Karpas-422 (cell line): ENCODE measurements around the gene ZNF280A. TPM values are rescaled to one million over a fixed set of nuclear protein-coding genes. Genes with fewer than 3 reads are reported as not detected.
A peak's percentile ranks its signal among the peaks of the same experiment; 100 is the strongest.

Source experiments
- DNase-seq: peaks from one replicate; pipeline ENCODE4 v3.0.0-alpha.2; 2015
- H2AFZ ChIP-seq: fragments of 200-600 bp; sonication (generic); 2 replicates; pipeline ENCODE4 v1.6.1; 2014; ENCODE audit warnings: antibody characterized with exemption, low read length, mixed read lengths
- H3K27ac ChIP-seq: fragments of 200-600 bp; sonication (generic); 2 replicates; pipeline ENCODE4 v1.5.1; 2014; ENCODE audit warnings: mild to moderate bottlenecking, low read length, moderate library complexity
- H3K27me3 ChIP-seq: fragments of 200-600 bp; sonication (generic); 2 replicates; pipeline ENCODE4 v1.6.1; 2014; ENCODE audit warnings: low read length, mixed read lengths
- H3K36me3 ChIP-seq: fragments of 200-600 bp; sonication (generic); 2 replicates; pipeline ENCODE4 v1.6.1; 2014; ENCODE audit warnings: low read length, mixed read lengths; ENCODE audit not compliant: insufficient read depth
- H3K4me1 ChIP-seq: fragments of 200-600 bp; sonication (generic); 2 replicates; pipeline ENCODE4 v1.6.1; 2014; ENCODE audit warnings: mild to moderate bottlenecking, low read length, mixed read lengths
- H3K4me2 ChIP-seq: fragments of 200-600 bp; sonication (generic); 2 replicates; pipeline ENCODE4 v1.6.1; 2014; ENCODE audit warnings: low read length, low read depth, mild to moderate bottlenecking; ENCODE audit not compliant: poor library complexity, severe bottlenecking
- H3K4me3 ChIP-seq: fragments of 200-600 bp; sonication (generic); 2 replicates; pipeline ENCODE4 v1.5.1; 2014; ENCODE audit warnings: mild to moderate bottlenecking, antibody characterized with exemption, low read length, mixed read lengths
- H3K79me2 ChIP-seq: fragments of 200-600 bp; sonication (generic); 2 replicates; pipeline ENCODE4 v1.6.1; 2014; ENCODE audit warnings: mild to moderate bottlenecking, low read length, mixed read lengths
- H3K9ac ChIP-seq: fragments of 200-600 bp; sonication (generic); 2 replicates; pipeline ENCODE4 v1.6.0; 2014; ENCODE audit warnings: low read length
- H3K9me2 ChIP-seq: fragments of 200-600 bp; sonication (generic), shearing (Covaris generic); replicated peaks from 2 replicates; pipeline ENCODE4 v1.6.0; 2014; ENCODE audit warnings: mild to moderate bottlenecking, low read length, moderate library complexity; ENCODE audit not compliant: insufficient read depth
- H3K9me3 ChIP-seq: fragments of 300-700, 200-600 bp; sonication (generic); 2 replicates; pipeline ENCODE4 v1.6.1; 2014; ENCODE audit warnings: low read length, mixed read lengths
- H4K20me1 ChIP-seq: fragments of 200-600 bp; sonication (generic); 2 replicates; pipeline ENCODE4 v1.6.1; 2014; ENCODE audit warnings: mild to moderate bottlenecking, antibody characterized with exemption, low read length, low read depth; ENCODE audit not compliant: insufficient read depth
- total RNA-seq: library from RNA; depleted of rRNA; stranded (reverse); fragments of >200 nt; shearing (Covaris generic); gene quantifications from 2 replicates; pipeline ENCODE4 v1.2.3, GENCODE V29; 2014; ENCODE audit warnings: low replicate concordance; rRNA removed

ZNF280A gene, protein sequence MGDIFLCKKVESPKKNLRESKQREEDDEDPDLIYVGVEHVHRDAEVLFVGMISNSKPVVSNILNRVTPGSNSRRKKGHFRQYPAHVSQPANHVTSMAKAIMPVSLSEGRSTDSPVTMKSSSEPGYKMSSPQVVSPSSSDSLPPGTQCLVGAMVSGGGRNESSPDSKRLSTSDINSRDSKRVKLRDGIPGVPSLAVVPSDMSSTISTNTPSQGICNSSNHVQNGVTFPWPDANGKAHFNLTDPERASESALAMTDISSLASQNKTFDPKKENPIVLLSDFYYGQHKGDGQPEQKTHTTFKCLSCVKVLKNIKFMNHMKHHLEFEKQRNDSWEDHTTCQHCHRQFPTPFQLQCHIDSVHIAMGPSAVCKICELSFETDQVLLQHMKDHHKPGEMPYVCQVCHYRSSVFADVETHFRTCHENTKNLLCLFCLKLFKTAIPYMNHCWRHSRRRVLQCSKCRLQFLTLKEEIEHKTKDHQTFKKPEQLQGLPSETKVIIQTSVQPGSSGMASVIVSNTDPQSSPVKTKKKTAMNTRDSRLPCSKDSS
- not detected in 2 replicates for total RNA-seq

DNA sequence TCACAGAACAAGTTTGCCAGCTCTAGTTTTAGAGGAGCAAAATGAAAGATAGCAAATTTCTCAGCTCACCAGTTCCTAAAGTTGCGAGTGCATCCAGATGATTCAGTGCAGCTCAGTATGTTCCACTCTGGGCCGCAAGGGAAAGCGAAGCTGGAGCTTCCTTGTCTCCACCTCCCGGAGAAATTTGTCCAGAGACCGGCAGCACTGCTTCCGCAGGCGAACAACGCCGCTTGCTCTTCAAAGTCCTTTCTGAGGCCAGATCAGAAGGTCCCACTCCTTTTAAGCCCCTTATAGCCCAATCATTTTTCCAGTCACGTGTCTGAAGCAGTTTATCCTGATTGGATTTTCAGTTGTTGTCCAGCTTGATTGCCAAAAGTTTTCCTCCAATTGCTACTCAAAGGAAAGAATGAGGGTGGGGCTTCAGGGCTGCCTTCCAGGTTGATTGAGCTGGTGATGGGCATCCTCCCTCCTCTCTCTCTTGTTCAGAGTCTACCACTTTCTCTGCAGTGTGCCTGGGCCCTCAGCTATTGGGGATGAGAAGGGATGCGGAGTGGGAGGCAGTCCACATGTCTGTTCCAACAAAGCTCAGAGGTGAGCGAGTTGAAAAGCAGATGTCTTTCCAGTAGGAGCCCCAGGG, at the start of gene ZNF280A:
Gene ZNF280A, minus strand, starts transcription at position 251 of the 637 bp plus-strand sequence. CDS start 4,640 bp downstream, outside the sequence.
- Histone ChIP-seq H3K9me3 (no peaks in the 10 kb centered on the region), H3K4me2 (no peak within 1 kb of the TSS), H3K27ac (no peak within 1 kb of the TSS), H3K27me3 (no peaks in the 10 kb centered on the region), H3K4me3 (no peak within 1 kb of the TSS), H4K20me1 (no peaks in the 10 kb centered on the region), H3K36me3 (no peaks in the 10 kb centered on the region), H3K9ac (no peak within 1 kb of the TSS), H3K9me2 (no peaks in the 10 kb centered on the region), H3K79me2 (no peaks in the 10 kb centered on the region), H3K4me1 (peaks cover 9% of the 10 kb centered on the region), H2AFZ (no peak within 1 kb of the TSS)
- DNase-seq: no peak

DNA sequence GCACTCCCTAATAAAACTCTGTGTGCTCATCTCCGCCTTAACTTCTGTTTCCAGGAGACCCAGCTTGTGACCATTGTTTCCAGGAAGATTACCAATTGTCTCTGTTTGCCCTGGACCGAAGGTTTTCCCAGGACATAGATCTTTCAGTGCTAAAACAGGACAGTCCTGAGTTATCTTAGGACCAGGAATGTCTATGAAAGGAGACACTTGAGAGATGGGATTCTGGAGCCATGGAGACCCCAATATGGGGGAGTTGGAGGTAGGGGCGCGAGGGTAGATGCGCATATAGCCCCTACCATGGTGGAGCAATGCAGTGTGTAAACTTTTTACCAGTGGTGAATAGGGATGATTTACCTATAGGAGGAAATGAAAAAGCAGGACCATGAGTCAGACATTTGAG, 49.1 kb upstream of the ZNF280A start:
- H3K27me3 ChIP-seq: no peaks in the 10 kb centered on the region
- no peak overlapping the region for H3K4me3 ChIP-seq
- H3K9ac ChIP-seq: no peak overlapping the region
- no peak for DNase-seq
- no peaks in the 10 kb centered on the region for H4K20me1 ChIP-seq
- no peaks in the 10 kb centered on the region for H3K36me3 ChIP-seq
- no peak overlapping the region for H3K4me2 ChIP-seq
- no peak overlapping the region for H3K27ac ChIP-seq
- H2AFZ ChIP-seq: no peak overlapping the region
- no peaks in the 10 kb centered on the region for H3K79me2 ChIP-seq
- H3K9me3 ChIP-seq: no peaks in the 10 kb centered on the region
- peaks cover 5% of the 10 kb centered on the region; the same call in 1 of the 2 replicates for H3K4me1 ChIP-seq
- H3K9me2 ChIP-seq: no peaks in the 10 kb centered on the region

DNA sequence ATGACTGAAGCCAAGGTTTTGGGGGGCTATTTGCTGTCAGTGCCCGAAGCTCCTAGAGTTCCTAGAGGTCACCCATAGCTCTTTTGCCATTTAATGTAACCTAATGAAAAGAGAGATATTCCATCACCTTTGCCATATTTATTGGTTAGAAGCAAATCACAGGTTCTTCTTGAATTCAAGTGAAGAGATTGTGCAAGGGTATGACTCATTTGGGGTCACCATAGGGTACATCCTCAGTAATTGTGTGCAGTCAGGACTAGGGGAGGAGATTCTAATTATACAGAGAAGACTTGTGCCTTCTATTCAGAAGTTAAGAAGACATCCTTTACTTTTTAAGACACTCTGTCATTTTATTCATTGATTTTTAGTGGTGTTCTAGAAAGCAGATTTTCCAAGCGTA, 45.9 kb upstream of the ZNF280A start:
- no peaks in the 10 kb centered on the region for H3K4me1 ChIP-seq
- no peak overlapping the region for H3K27ac ChIP-seq
- no peak overlapping the region for H3K9ac ChIP-seq
- H3K79me2 ChIP-seq: no peaks in the 10 kb centered on the region
- no peaks in the 10 kb centered on the region for H3K9me2 ChIP-seq
- H3K27me3 ChIP-seq: no peaks in the 10 kb centered on the region
- no peak overlapping the region for H3K4me2 ChIP-seq
- H2AFZ ChIP-seq: no peak overlapping the region
- no peak for DNase-seq
- no peak overlapping the region for H3K4me3 ChIP-seq
- no peaks in the 10 kb centered on the region for H4K20me1 ChIP-seq
- H3K36me3 ChIP-seq: no peaks in the 10 kb centered on the region
- no peaks in the 10 kb centered on the region for H3K9me3 ChIP-seq

DNA sequence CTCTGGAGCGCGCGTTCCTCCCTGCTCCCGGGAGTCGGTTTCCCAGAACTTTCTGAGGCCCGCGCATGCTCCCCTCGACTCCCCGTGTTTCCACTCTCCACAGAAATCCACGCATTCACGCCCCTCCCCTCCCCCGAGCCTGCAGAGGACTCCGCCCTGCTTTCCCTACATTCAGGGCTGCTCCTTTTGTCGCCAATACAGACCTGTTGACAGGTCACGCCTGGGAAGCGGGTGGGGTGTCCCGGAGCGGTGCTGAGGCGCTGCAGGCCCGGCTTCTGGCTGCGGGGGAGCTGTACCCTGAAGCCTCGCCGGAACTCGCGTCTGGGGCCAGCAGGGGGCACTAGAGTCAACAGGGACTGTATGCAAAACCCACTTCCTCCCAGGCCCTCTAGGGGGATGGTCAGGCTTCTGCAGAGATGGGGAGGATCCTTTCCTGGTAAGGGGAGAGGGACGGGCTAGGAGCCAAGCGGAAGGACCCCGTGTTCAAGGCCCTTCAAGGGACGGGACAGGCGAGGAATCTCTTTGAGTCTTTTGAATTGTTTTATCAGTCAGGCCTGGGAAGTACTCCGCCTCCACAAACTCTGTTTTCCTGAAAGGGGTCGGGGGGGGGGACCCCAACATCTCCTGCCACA, 39.0 kb upstream of the ZNF280A start, which contains the start of gene PRAME:
Gene PRAME, minus strand, starts transcription at position 294 of the 632 bp plus-strand sequence. CDS start 2,433 bp downstream, outside the sequence.
- H3K27ac ChIP-seq: no peak within 1 kb of the TSS
- H3K9me3 ChIP-seq: no peaks in the 10 kb centered on the region

DNA sequence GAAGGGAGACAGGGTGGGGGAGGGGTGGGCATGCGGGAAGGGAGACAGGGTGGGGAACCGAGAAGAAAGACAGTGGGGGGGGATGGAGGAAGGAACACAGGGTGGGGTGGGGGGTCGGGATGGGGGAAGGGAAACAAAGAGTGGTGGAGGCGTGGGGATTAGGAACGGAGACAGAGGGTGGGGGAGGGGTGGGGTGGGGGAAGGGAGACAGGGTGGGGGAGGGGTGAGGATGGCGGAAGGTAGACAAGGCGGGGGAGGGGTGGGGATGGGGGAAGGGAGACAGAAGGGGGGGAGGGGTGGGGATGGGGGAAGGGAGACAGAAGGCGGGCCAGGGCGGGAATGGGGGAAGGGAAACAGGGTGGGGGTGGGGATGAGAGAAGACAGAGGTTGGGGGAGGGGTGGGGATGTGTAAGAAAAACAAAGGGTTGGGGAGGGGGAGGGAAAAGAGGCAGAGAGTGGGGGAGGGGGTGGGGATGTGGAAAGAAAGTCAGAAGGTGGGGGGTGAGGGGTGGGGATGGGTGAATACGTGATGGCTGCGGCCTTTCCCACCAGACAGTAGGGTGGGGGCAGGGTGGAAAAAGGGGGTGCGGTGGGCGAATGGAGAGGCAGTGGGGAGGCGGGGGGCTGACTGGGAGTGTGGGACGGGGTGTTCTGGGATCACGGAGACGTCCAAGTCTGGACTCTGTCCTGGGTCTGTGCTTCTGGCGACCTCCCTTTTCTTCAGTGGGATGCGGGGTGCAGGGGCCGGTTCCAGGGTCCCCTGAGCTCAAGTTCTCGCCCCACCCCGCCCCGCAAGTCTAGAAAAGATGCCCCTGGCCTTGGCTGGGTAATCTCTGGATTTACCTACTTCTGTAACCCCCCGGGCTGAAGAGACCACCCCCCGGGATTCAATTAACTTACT, 38.3 kb upstream of the ZNF280A start:
- no peak overlapping the region for H3K27ac ChIP-seq
- H4K20me1 ChIP-seq: no peaks in the 10 kb centered on the region; the same call in 1 of the 2 replicates
- H3K4me1 ChIP-seq: peaks cover 9% of the 10 kb centered on the region
- no peak overlapping the region for H2AFZ ChIP-seq
- no peaks in the 10 kb centered on the region for H3K79me2 ChIP-seq
- H3K27me3 ChIP-seq: no peaks in the 10 kb centered on the region
- peak overlapping the region; percentile 27 for H3K4me2 ChIP-seq
- no peaks in the 10 kb centered on the region for H3K36me3 ChIP-seq
- H3K9me3 ChIP-seq: no peaks in the 10 kb centered on the region
- no peaks in the 10 kb centered on the region for H3K9me2 ChIP-seq
- H3K4me3 ChIP-seq: no peak overlapping the region
- peak overlapping the region; percentile 44 for H3K9ac ChIP-seq
- DNase-seq: no peak

More for the DNA sequence above, 39.0 kb upstream of the ZNF280A start, which contains the start of gene PRAME:
- Histone ChIP-seq H3K4me3 (no peak within 1 kb of the TSS), H3K27me3 (no peaks in the 10 kb centered on the region), H4K20me1 (no peaks in the 10 kb centered on the region; the same call in 1 of the 2 replicates), H3K79me2 (no peaks in the 10 kb centered on the region), H3K36me3 (no peaks in the 10 kb centered on the region), H3K4me1 (peaks cover 9% of the 10 kb centered on the region), H3K4me2 (peak within 1 kb of the TSS; percentile 27), H3K9ac (peak within 1 kb of the TSS; percentile 44), H3K9me2 (no peaks in the 10 kb centered on the region), H2AFZ (no peak within 1 kb of the TSS)
- peak; percentile 97 for DNase-seq

DNA sequence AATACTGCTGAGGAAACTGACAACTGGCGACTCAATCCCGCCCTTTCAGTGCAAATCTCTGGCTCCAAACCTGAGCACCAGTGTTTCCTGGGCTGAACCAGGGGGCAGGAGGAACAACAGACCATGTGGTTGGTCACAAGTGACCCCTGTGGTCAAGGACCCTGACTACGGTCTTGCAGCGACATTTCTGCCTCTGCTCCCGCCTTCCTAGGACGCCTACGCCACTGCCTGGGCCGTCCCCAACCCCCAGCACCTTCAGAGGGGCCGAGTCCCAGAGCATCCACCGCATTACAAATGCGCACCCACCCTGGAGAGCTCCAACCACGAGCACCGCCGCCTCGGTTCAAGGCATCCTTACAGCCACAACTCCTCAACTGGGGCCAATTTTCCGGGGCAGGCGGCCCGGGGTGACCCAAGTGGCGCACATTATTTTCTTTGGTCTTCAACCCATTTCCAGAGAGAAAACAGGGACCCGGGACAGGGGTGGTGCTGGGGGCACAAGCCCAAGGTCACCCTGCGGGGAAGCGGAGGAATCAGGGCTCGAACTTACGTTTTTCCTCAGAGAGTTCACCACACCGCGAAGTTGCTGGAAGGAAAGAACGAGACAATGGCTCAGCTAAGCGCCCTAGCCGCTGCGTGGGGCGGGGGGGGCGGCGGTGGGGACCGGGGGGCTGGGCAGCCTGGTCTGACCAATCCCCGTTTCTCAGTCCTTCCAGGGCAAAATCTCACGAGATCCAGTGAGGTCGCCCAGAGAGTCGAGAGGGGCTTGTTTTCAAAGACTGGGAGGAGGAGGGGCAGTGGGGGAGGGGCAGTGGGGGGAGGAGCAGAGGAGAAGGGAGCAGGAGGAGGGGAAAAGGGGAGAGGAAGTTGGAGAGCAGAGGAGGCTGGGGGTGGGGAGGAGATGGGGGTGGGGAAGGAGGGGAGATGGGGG, 37.2 kb upstream of the ZNF280A start:
- Histone ChIP-seq H3K4me1 (peaks cover 9% of the 10 kb centered on the region), H2AFZ (no peak overlapping the region), H3K9me2 (no peaks in the 10 kb centered on the region), H3K27ac (no peak overlapping the region), H3K79me2 (no peaks in the 10 kb centered on the region), H4K20me1 (no peaks in the 10 kb centered on the region; the same call in 1 of the 2 replicates), H3K27me3 (no peaks in the 10 kb centered on the region), H3K9ac (no peak overlapping the region), H3K4me2 (no peak overlapping the region), H3K36me3 (no peaks in the 10 kb centered on the region), H3K9me3 (no peaks in the 10 kb centered on the region), H3K4me3 (no peak overlapping the region)
- no peak for DNase-seq

DNA sequence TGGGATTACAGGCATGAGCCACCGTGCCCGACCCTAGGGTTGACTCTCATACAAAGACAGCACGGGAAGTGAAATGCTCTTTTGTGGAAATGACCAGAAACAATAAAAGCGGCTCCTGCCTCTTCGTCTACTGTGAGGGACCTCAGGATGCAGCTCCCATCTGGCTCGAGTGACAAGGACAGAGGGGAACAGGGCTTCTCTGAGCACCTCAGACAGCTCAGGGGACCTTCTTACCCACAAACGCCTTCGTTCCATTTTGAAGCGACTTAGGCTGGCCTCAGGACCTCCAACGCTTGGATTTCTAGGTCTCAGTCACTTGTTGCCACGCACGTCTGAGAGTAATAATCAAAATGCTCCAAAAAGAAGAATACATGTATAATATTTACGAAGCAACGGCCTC, 36.5 kb upstream of the ZNF280A start:
- no peak overlapping the region for H3K4me3 ChIP-seq
- H3K4me1 ChIP-seq: peaks cover 9% of the 10 kb centered on the region
- no peaks in the 10 kb centered on the region for H3K27me3 ChIP-seq
- no peaks in the 10 kb centered on the region for H3K9me2 ChIP-seq
- H3K9ac ChIP-seq: no peak overlapping the region
- no peak overlapping the region for H3K27ac ChIP-seq
- H3K36me3 ChIP-seq: no peaks in the 10 kb centered on the region
- H3K9me3 ChIP-seq: no peaks in the 10 kb centered on the region
- DNase-seq: no peak
- no peak overlapping the region for H3K4me2 ChIP-seq
- no peaks in the 10 kb centered on the region; the same call in 1 of the 2 replicates for H4K20me1 ChIP-seq
- H3K79me2 ChIP-seq: no peaks in the 10 kb centered on the region
- H2AFZ ChIP-seq: no peak overlapping the region
